Naive thymus-derived CD4-positive, alpha-beta T cell (primary cell): ENCODE data around the gene EBLN2. TPM values are rescaled to one million over a fixed set of nuclear protein-coding genes. Genes with fewer than 3 reads are reported as not detected.

Experiments
- ATAC-seq: fragments of 150-1000 bp; cut with Tn5 transposase; 2 replicates; pipeline ENCODE4 v1.10.0; 2021; ENCODE audit warnings: mild to moderate bottlenecking, moderate library complexity
- CTCF ChIA-PET: fragments of 350-600 bp; sonication (Branson Sonifier 250); formaldehyde crosslinking; loops from one replicate; lab custom pipeline; 2021; ENCODE audit warnings: antibody characterized with exemption; lab: Charles Lee
- POLR2A ChIA-PET: fragments of 350-600 bp; sonication (Branson Sonifier 250); formaldehyde crosslinking; loops from one replicate; lab custom pipeline; 2021; ENCODE audit warnings: antibody characterized with exemption, inconsistent platforms; lab: Charles Lee
- DNase-seq, 9 donors: peaks; one replicate each; pipeline versions ENCODE4 v3.0.0 to v3.0.0-alpha.2; 2020 to 2022; ENCODE audit warnings: mixed read lengths in 1 of 9
- H3K27ac ChIP-seq: one replicate; pipeline ENCODE4 v1.7.0; 2013; ENCODE audit warnings: mild to moderate bottlenecking, low read depth, low read length, moderate library complexity
- H3K27me3 ChIP-seq, 2 donors: one replicate each; pipeline ENCODE4 v1.7.0; 2013; ENCODE audit warnings: low read length in 2 of 2, mild to moderate bottlenecking in 2 of 2, moderate library complexity in 2 of 2; ENCODE audit not compliant: control insufficient read depth in 2 of 2, insufficient read depth in 2 of 2
- H3K36me3 ChIP-seq, 3 experiments: 1 replicate in 2 of 3; 2 replicates in 1 of 3; pipeline ENCODE4 v1.7.0; 2013; ENCODE audit warnings: low read length in 3 of 3, mild to moderate bottlenecking in 3 of 3, moderate library complexity in 1 of 3; ENCODE audit not compliant: insufficient read depth in 3 of 3, control insufficient read depth in 2 of 3
- H3K4me1 ChIP-seq, 2 donors: one replicate each; pipeline ENCODE4 v1.7.0; 2013; ENCODE audit warnings: low read length in 2 of 2, mild to moderate bottlenecking in 2 of 2, moderate library complexity in 1 of 2; ENCODE audit not compliant: control insufficient read depth in 2 of 2, insufficient read depth in 2 of 2
- H3K4me3 ChIP-seq: 2 replicates; pipeline ENCODE4 v1.7.0; 2013; ENCODE audit warnings: mild to moderate bottlenecking, low read length
- H3K9me3 ChIP-seq, 3 experiments: 1 replicate in 2 of 3; 2 replicates in 1 of 3; pipeline ENCODE4 v1.7.0; 2013; ENCODE audit warnings: low read length in 3 of 3; ENCODE audit not compliant: control insufficient read depth in 2 of 3
- H3K27ac Mint-ChIP-seq, 9 donors: one replicate each; pipeline ENCODE4 v1.8.0; 2020 to 2022; ENCODE audit warnings: mixed read lengths in 9 of 9, mild to moderate bottlenecking in 8 of 9, moderate library complexity in 5 of 9, inconsistent platforms in 2 of 9
- H3K27me3 Mint-ChIP-seq, 5 donors: one replicate each; pipeline ENCODE4 v1.8.0; 2021 to 2022; ENCODE audit warnings: mixed read lengths in 5 of 5, mild to moderate bottlenecking in 1 of 5
- H3K36me3 Mint-ChIP-seq, 5 donors: one replicate each; pipeline ENCODE4 v1.8.0; 2020 to 2022; ENCODE audit warnings: mixed read lengths in 5 of 5, mild to moderate bottlenecking in 3 of 5, inconsistent platforms in 1 of 5
- H3K4me1 Mint-ChIP-seq, 7 donors: one replicate each; pipeline ENCODE4 v1.8.0; 2020 to 2022; ENCODE audit warnings: mixed read lengths in 7 of 7, mild to moderate bottlenecking in 3 of 7, inconsistent platforms in 1 of 7
- H3K4me3 Mint-ChIP-seq, 10 donors: one replicate each; pipeline ENCODE4 v1.8.0; 2020 to 2022; ENCODE audit warnings: mild to moderate bottlenecking in 10 of 10, mixed read lengths in 10 of 10, moderate library complexity in 6 of 10, inconsistent platforms in 2 of 10
- H3K9me3 Mint-ChIP-seq, 11 donors: one replicate each; pipeline ENCODE4 v1.8.0; 2020 to 2022; ENCODE audit warnings: mixed read lengths in 11 of 11, mild to moderate bottlenecking in 4 of 11, inconsistent platforms in 1 of 11, moderate library complexity in 1 of 11
- intact Hi-C, 2 donors: fragments of 100-400 bp; cut with micrococcal nuclease; formaldehyde crosslinking; loops; one replicate each; pipeline ENCODE4 v1.15.1; 2023
- polyA plus RNA-seq, 2 donors: library from polyadenylated mRNA; unstranded; fragments of 300-500 nt; fragmentation: Illumina TruSeq; gene quantifications; one replicate each; pipeline ENCODE4 v1.2.3, GENCODE V29; 2021
- total RNA-seq, 6 experiments: library from RNA in 5 of 6; stranded (reverse) in 5 of 6; gene quantifications; 1 replicate in 5 of 6; 2 replicates in 1 of 6; pipeline ENCODE4 v1.2.3 and lab custom pipeline; 2021 to 2026

The EBLN2 gene
- total RNA-seq (10 to 100 TPM in 2 of 5 experiments, 1 to 10 TPM in 3; 6.7 to 12.9 (median 9.8) TPM), polyA plus RNA-seq (1 to 10 TPM; 1.1 to 2.5 TPM), total RNA-seq (lab: John Stamatoyannopoulos, UW) (12.5 reads per million, percentile 40 among the genes with 10 or more reads in this experiment)

- no peak within 1 kb of the TSS for H3K4me3 ChIP-seq
- H3K27ac ChIP-seq, result no peak within 1 kb of the TSS
- Mint-ChIP-seq H3K27ac (peak within 1 kb of the TSS in 3 of 9 donors; percentile 6 to 30 (median 17)), H3K4me1 (peaks cover under 1 to 11% (median 5%) of the 10 kb centered on the region in 7 donors), H3K4me3 (no peak within 1 kb of the TSS), H3K36me3 (peaks cover 7 to 30% (median 12%) of the 10 kb centered on the region in 5 donors), H3K9me3 (no peaks in the 10 kb centered on the region), H3K27me3 (no peaks in the 10 kb centered on the region)
- H3K36me3 ChIP-seq, result peaks cover 10 to 38% (median 15%) of the 10 kb centered on the region in 3 experiments
- CTCF ChIA-PET, result no interaction called here
- intact Hi-C loops, result no loop called here
- no peak for ATAC-seq
- no peak for DNase-seq
- POLR2A ChIA-PET, result no interaction called here
- H3K27me3 ChIP-seq, result no peaks in the 10 kb centered on the region
- no peaks in the 10 kb centered on the region for H3K4me1 ChIP-seq
- no peaks in the 10 kb centered on the region for H3K9me3 ChIP-seq
These were observed at the start of gene EBLN2 for GRCh38 chr3:73061416-73061815. Gene EBLN2, plus strand, starts transcription at chr3:73061659. Its CDS starts 423 bp downstream, at chr3:73062082.

GRCh38 chr3:73018298-73018697 is 43.2 kb upstream of the EBLN2 start:
- H3K4me3 Mint-ChIP-seq, result peak overlapping the region in 7 of 10 donors; percentile 0 to 55 (median 26)
- Histone ChIP-seq H3K9me3 (no peaks in the 10 kb centered on the region), H3K4me1 (peaks cover 11 to 23% of the 10 kb centered on the region in 2 donors)

GRCh38 chr3:73018790-73019441 is 42.5 kb upstream of the EBLN2 start:
- Histone ChIP-seq H3K9me3 (no peaks in the 10 kb centered on the region), H3K4me3 (no peak overlapping the region), H3K27ac (no peak overlapping the region), H3K4me1 (peaks cover 11 to 23% of the 10 kb centered on the region in 2 donors), H3K27me3 (no peaks in the 10 kb centered on the region), H3K36me3 (no peaks in the 10 kb centered on the region)
- no peak for DNase-seq
- H3K36me3 Mint-ChIP-seq, result peaks cover 0 to 27% (median 11%) of the 10 kb centered on the region in 5 donors
- no peaks in the 10 kb centered on the region for H3K27me3 Mint-ChIP-seq
- intact Hi-C loops, result loop anchor here in 1 of 2 donors (1.0 kb wide), 1 partner anchor 11 kb away; no protein-coding TSS in a partner anchor
- ATAC-seq, result no peak
- peak overlapping the region in 4 of 10 donors; percentile 3 to 40 (median 28) for H3K4me3 Mint-ChIP-seq
- CTCF ChIA-PET, result interaction anchor here (1.1 kb wide), 1 partner anchor 37 kb away, joined by 5 read pairs; no protein-coding TSS in a partner anchor
- POLR2A ChIA-PET, result interaction anchor here (1.2 kb wide), 1 partner anchor 19 kb away, joined by 5 read pairs; no protein-coding TSS in a partner anchor
- peak overlapping the region in 2 of 9 donors; percentile 0 to 51 for H3K27ac Mint-ChIP-seq
- no peaks in the 10 kb centered on the region for H3K9me3 Mint-ChIP-seq
- peaks cover 30 to 83% (median 69%) of the 10 kb centered on the region in 7 donors for H3K4me1 Mint-ChIP-seq

More at GRCh38 chr3:73018298-73018697, 43.2 kb upstream of the EBLN2 start:
- no peaks in the 10 kb centered on the region for H3K27me3 ChIP-seq
- Mint-ChIP-seq H3K27ac (peak overlapping the region in 1 of 9 donors; percentile 0), H3K4me1 (peaks cover 30 to 87% (median 70%) of the 10 kb centered on the region in 7 donors), H3K27me3 (no peaks in the 10 kb centered on the region), H3K9me3 (no peaks in the 10 kb centered on the region), H3K36me3 (peaks cover 0 to 27% (median 11%) of the 10 kb centered on the region in 5 donors)
- DNase-seq (no peak), ATAC-seq (no peak)
- H3K4me3 ChIP-seq, result no peak overlapping the region
- ChIA-PET CTCF (interaction anchor here (1.0 kb wide), 1 partner anchor 37 kb away, joined by 4 read pairs; no protein-coding TSS in a partner anchor), POLR2A (interaction anchor here (1.0 kb wide), 1 partner anchor 21 kb away, joined by 3 read pairs; no protein-coding TSS in a partner anchor)
- no peak overlapping the region for H3K27ac ChIP-seq
- no peaks in the 10 kb centered on the region for H3K36me3 ChIP-seq
- intact Hi-C loops, result loop anchor here in 1 of 2 donors (1.0 kb wide), 1 partner anchor 10 kb away; no protein-coding TSS in a partner anchor

- Histone ChIP-seq H3K36me3 (no peaks in the 10 kb centered on the region), H3K9me3 (no peaks in the 10 kb centered on the region), H3K4me1 (peaks cover 18 to 35% of the 10 kb centered on the region in 2 donors), H3K27me3 (no peaks in the 10 kb centered on the region), H3K4me3 (no peak overlapping the region), H3K27ac (no peak overlapping the region)
- DNase-seq, result no peak
- intact Hi-C loops, result no loop called here
- no peaks in the 10 kb centered on the region for H3K9me3 Mint-ChIP-seq
- H3K4me3 Mint-ChIP-seq, result peak overlapping the region in 3 of 10 donors; percentile 14 to 47 (median 20)
- ChIA-PET POLR2A (interaction anchor here (0.7 kb wide), 1 partner anchor 17 kb away, joined by 3 read pairs; no protein-coding TSS in a partner anchor), CTCF (no interaction called here)
- H3K27me3 Mint-ChIP-seq, result no peaks in the 10 kb centered on the region
- peaks cover 0 to 14% (median 8%) of the 10 kb centered on the region in 5 donors for H3K36me3 Mint-ChIP-seq
- no peak for ATAC-seq
- peak overlapping the region in 2 of 9 donors; percentile 1 to 9 for H3K27ac Mint-ChIP-seq
- H3K4me1 Mint-ChIP-seq, result peaks cover 39 to 89% (median 79%) of the 10 kb centered on the region in 7 donors
These were observed 40.1 kb upstream of the EBLN2 start for GRCh38 chr3:73021301-73021835.

GRCh38 chr3:73024836-73025235 is 36.6 kb upstream of the EBLN2 start:
- H3K4me3 ChIP-seq, result no peak overlapping the region
- DNase-seq, result no peak
- ChIA-PET POLR2A (no interaction called here), CTCF (no interaction called here)
- peak overlapping the region in 4 of 10 donors; percentile 11 to 39 (median 31) for H3K4me3 Mint-ChIP-seq
- H3K27ac ChIP-seq, result no peak overlapping the region
- H3K27ac Mint-ChIP-seq, result peak overlapping the region in 3 of 9 donors; percentile 28 to 76 (median 71)
- intact Hi-C loops, result no loop called here
- H3K27me3 Mint-ChIP-seq, result no peaks in the 10 kb centered on the region
- peaks cover 24 to 32% of the 10 kb centered on the region in 2 donors for H3K4me1 ChIP-seq
- ATAC-seq, result no peak
- H3K4me1 Mint-ChIP-seq, result peaks cover 42 to 92% (median 87%) of the 10 kb centered on the region in 7 donors
- no peaks in the 10 kb centered on the region for H3K36me3 ChIP-seq
- no peaks in the 10 kb centered on the region for H3K9me3 ChIP-seq
- H3K27me3 ChIP-seq, result no peaks in the 10 kb centered on the region
- no peaks in the 10 kb centered on the region for H3K9me3 Mint-ChIP-seq
- H3K36me3 Mint-ChIP-seq, result peaks cover 0 to 15% (median 7%) of the 10 kb centered on the region in 5 donors

- Histone ChIP-seq H3K27ac (no peak overlapping the region), H3K4me3 (no peak overlapping the region), H3K27me3 (no peaks in the 10 kb centered on the region), H3K4me1 (peaks cover 21 to 33% of the 10 kb centered on the region in 2 donors), H3K9me3 (no peaks in the 10 kb centered on the region), H3K36me3 (no peaks in the 10 kb centered on the region)
- CTCF ChIA-PET, result no interaction called here
- DNase-seq, result no peak
- ATAC-seq, result no peak
- Mint-ChIP-seq H3K4me1 (peaks cover 48 to 94% (median 88%) of the 10 kb centered on the region in 7 donors), H3K27me3 (no peaks in the 10 kb centered on the region), H3K9me3 (no peaks in the 10 kb centered on the region), H3K27ac (peak overlapping the region in 3 of 9 donors; percentile 3 to 22 (median 13)), H3K4me3 (peak overlapping the region in 1 of 10 donors; percentile 39), H3K36me3 (peaks cover 4 to 18% (median 14%) of the 10 kb centered on the region in 5 donors)
- POLR2A ChIA-PET, result interaction anchor here (1.1 kb wide), 1 partner anchor 23 kb away, joined by 3 read pairs; no protein-coding TSS in a partner anchor
- intact Hi-C loops, result no loop called here
These were observed 35.2 kb upstream of the EBLN2 start for GRCh38 chr3:73026111-73026759.
